Osteoblast (primary cell): ENCODE data around the gene MRPL4. TPM values are rescaled to one million over a fixed set of nuclear protein-coding genes. Genes with fewer than 3 reads are reported as not detected.
A peak's percentile ranks its signal among the peaks of the same experiment; 100 is the strongest.

ENCODE experiments used
- DNase-seq: peaks from one replicate; pipeline ENCODE4 v3.0.0; 2011; ENCODE audit warnings: low spot score, mixed read lengths; ENCODE audit not compliant: insufficient read length; ENCODE audit errors: missing footprints
- H2AFZ ChIP-seq: 2 replicates; pipeline ENCODE4 v1.6.0; 2011; ENCODE audit warnings: mild to moderate bottlenecking, low read length
- H3K27ac ChIP-seq: 2 replicates; pipeline ENCODE4 v1.5.1; 2011; ENCODE audit warnings: mild to moderate bottlenecking, low read depth, low read length, moderate library complexity
- H3K27me3 ChIP-seq: 2 replicates; pipeline ENCODE4 v1.6.0; 2012; ENCODE audit warnings: mild to moderate bottlenecking, control low read depth, inconsistent platforms, low read length, moderate library complexity; ENCODE audit not compliant: insufficient read depth
- H3K36me3 ChIP-seq: 2 replicates; pipeline ENCODE4 v1.5.1; 2011; ENCODE audit warnings: mild to moderate bottlenecking, low read length, control low read depth, moderate library complexity; ENCODE audit not compliant: insufficient read depth
- H3K4me1 ChIP-seq: 2 replicates; pipeline ENCODE4 v1.5.1; 2011; ENCODE audit warnings: mild to moderate bottlenecking, low read length, control low read depth, moderate library complexity; ENCODE audit not compliant: insufficient read depth
- H3K4me2 ChIP-seq: 2 replicates; pipeline ENCODE4 v1.6.0; 2011; ENCODE audit warnings: mild to moderate bottlenecking, low read length; ENCODE audit not compliant: insufficient read depth
- H3K4me3 ChIP-seq: fragments of 200-600 bp; sonication (generic); 3 replicates; pipeline ENCODE4 v1.5.1; 2012; ENCODE audit warnings: mild to moderate bottlenecking, low read length, inconsistent platforms; ENCODE audit not compliant: insufficient read depth
- H3K79me2 ChIP-seq: 2 replicates; pipeline ENCODE4 v1.6.0; 2012; ENCODE audit warnings: mild to moderate bottlenecking, low read length, control low read depth, inconsistent platforms; ENCODE audit not compliant: insufficient read depth
- H3K9me3 ChIP-seq: 2 replicates; pipeline ENCODE4 v1.5.1; 2011; ENCODE audit warnings: low read depth, low read length, control low read depth
- H4K20me1 ChIP-seq: 2 replicates; pipeline ENCODE4 v1.6.0; 2012; ENCODE audit warnings: mild to moderate bottlenecking, low read length, control low read depth; ENCODE audit not compliant: insufficient read depth
- CTCF ChIP-seq: IDR thresholded peaks from 2 replicates; pipeline ENCODE4 v1.5.1; 2011; ENCODE audit warnings: mild to moderate bottlenecking, low read depth, low read length, moderate library complexity; ENCODE audit errors: extremely low read depth
- total RNA-seq: library from RNA; depleted of rRNA; stranded (reverse); fragments of >200 nt; gene quantifications from 2 replicates; pipeline ENCODE4 v1.2.3, GENCODE V29; 2012

Gene MRPL4
- total RNA-seq, 1 donor, result 37.3 TPM

- Histone ChIP-seq H3K36me3 (no peaks in the 10 kb centered on the region), H2AFZ (no peak overlapping the region), H3K4me2 (no peak overlapping the region), H3K79me2 (no peaks in the 10 kb centered on the region), H4K20me1 (no peaks in the 10 kb centered on the region), H3K4me3 (no peak overlapping the region), H3K27ac (no peak overlapping the region), H3K9me3 (no peaks in the 10 kb centered on the region), H3K4me1 (peaks cover 6% of the 10 kb centered on the region), H3K27me3 (peaks cover 20% of the 10 kb centered on the region)
- TF ChIP-seq CTCF, result no peak
- DNase-seq, result peak; percentile 66
Observed at GRCh38 chr19:10284065-10284959, 32.3 kb downstream of the MRPL4 start.

- H3K9me3 ChIP-seq, result no peaks in the 10 kb centered on the region
- DNase-seq, result peak; percentile 5
- H3K27me3 ChIP-seq, result peaks cover 25% of the 10 kb centered on the region
- no peak for TF ChIP-seq CTCF
- no peak overlapping the region for H3K27ac ChIP-seq
- no peaks in the 10 kb centered on the region for H3K36me3 ChIP-seq
- peaks cover 8% of the 10 kb centered on the region for H3K4me1 ChIP-seq
- H2AFZ ChIP-seq, result no peak overlapping the region
- H3K4me3 ChIP-seq, result no peak overlapping the region
- H3K4me2 ChIP-seq, result no peak overlapping the region
- H3K79me2 ChIP-seq, result no peaks in the 10 kb centered on the region
- no peaks in the 10 kb centered on the region for H4K20me1 ChIP-seq
Observed at GRCh38 chr19:10284960-10285278, 32.9 kb downstream of the MRPL4 start.

- no peak for TF ChIP-seq CTCF
- peaks cover 1% of the 10 kb centered on the region for H4K20me1 ChIP-seq
- H3K9me3 ChIP-seq, result no peaks in the 10 kb centered on the region
- peaks cover 8% of the 10 kb centered on the region for H3K4me1 ChIP-seq
- no peak overlapping the region for H3K4me3 ChIP-seq
- H3K79me2 ChIP-seq, result no peaks in the 10 kb centered on the region
- no peak overlapping the region for H3K27ac ChIP-seq
- no peak overlapping the region for H3K4me2 ChIP-seq
- no peaks in the 10 kb centered on the region for H3K36me3 ChIP-seq
- H3K27me3 ChIP-seq, result peaks cover 30% of the 10 kb centered on the region
- DNase-seq, result peak; percentile 51
- no peak overlapping the region for H2AFZ ChIP-seq
Observed at GRCh38 chr19:10285393-10285792, 33.4 kb downstream of the MRPL4 start.
